Memory B cell (primary cell): ENCODE results near the gene SCCPDH.

ENCODE experiments used
- ATAC-seq: fragments of 150-1000 bp; cut with Tn5 transposase; 2 replicates; pipeline ENCODE4 v1.10.0; 2021; ENCODE audit warnings: low read depth, mild to moderate bottlenecking, moderate library complexity
- DNase-seq, 2 donors: peaks; one replicate each; pipeline ENCODE4 v3.0.0; 2022; ENCODE audit warnings: low spot score in 2 of 2
- H3K27ac Mint-ChIP-seq: one replicate; pipeline ENCODE4 v1.8.0; 2022; ENCODE audit warnings: mild to moderate bottlenecking, moderate library complexity, mixed read lengths
- H3K27me3 Mint-ChIP-seq: one replicate; pipeline ENCODE4 v1.8.0; 2022; ENCODE audit warnings: mixed read lengths
- H3K36me3 Mint-ChIP-seq: one replicate; pipeline ENCODE4 v1.8.0; 2022; ENCODE audit warnings: mild to moderate bottlenecking, mixed read lengths
- H3K4me1 Mint-ChIP-seq: one replicate; pipeline ENCODE4 v1.8.0; 2022; ENCODE audit warnings: mixed read lengths
- H3K4me3 Mint-ChIP-seq: one replicate; pipeline ENCODE4 v1.8.0; 2022; ENCODE audit warnings: mild to moderate bottlenecking, moderate library complexity, mixed read lengths
- H3K9me3 Mint-ChIP-seq: one replicate; pipeline ENCODE4 v1.8.0; 2022; ENCODE audit warnings: mixed read lengths

Gene SCCPDH

GRCh38 chr1:246748867-246749266, 24.7 kb downstream of the SCCPDH start:
- DNase-seq (no peak), ATAC-seq (no peak)
- H3K27ac Mint-ChIP-seq, result no peak overlapping the region
- H3K27me3 Mint-ChIP-seq, result no peaks in the 10 kb centered on the region
- peaks cover 9% of the 10 kb centered on the region for H3K36me3 Mint-ChIP-seq
- H3K9me3 Mint-ChIP-seq, result peaks cover 7% of the 10 kb centered on the region
- H3K4me3 Mint-ChIP-seq, result no peak overlapping the region
- peaks cover 1% of the 10 kb centered on the region for H3K4me1 Mint-ChIP-seq

DNA sequence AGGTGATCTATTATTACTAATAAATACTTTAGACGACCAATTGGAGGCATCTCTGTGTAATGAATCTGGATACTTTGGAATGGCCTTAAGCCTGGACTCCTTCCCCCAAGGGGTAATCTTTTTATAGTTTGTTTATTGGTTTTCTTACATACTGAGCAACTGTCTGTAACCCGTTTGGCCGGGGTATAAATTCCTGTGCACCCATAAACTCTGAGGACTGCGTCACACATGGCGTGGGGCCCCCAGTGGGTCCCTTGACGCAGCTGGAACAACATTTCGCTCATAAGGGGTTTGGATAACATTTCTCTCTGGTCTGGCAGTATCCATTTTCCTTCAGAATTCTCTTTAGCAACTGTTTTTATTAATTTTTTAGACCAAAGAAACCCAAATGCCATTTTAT, 26.5 kb downstream of the SCCPDH start:
- H3K36me3 Mint-ChIP-seq, result peaks cover 5% of the 10 kb centered on the region
- peaks cover 4% of the 10 kb centered on the region for H3K9me3 Mint-ChIP-seq
- no peak for DNase-seq
- H3K4me3 Mint-ChIP-seq, result no peak overlapping the region
- no peaks in the 10 kb centered on the region for H3K27me3 Mint-ChIP-seq
- H3K4me1 Mint-ChIP-seq, result peaks cover 4% of the 10 kb centered on the region
- ATAC-seq, result no peak
- no peak overlapping the region for H3K27ac Mint-ChIP-seq

- DNase-seq (peak; percentile 52 to 63), ATAC-seq (peak; percentile 86)
- H3K36me3 Mint-ChIP-seq, result peaks cover 2% of the 10 kb centered on the region
- no peak overlapping the region for H3K4me3 Mint-ChIP-seq
- no peaks in the 10 kb centered on the region for H3K27me3 Mint-ChIP-seq
- peaks cover 10% of the 10 kb centered on the region for H3K4me1 Mint-ChIP-seq
- no peaks in the 10 kb centered on the region for H3K9me3 Mint-ChIP-seq
- no peak overlapping the region for H3K27ac Mint-ChIP-seq
Measured at GRCh38 chr1:246753670-246754535, 29.7 kb downstream of the SCCPDH start.

DNA sequence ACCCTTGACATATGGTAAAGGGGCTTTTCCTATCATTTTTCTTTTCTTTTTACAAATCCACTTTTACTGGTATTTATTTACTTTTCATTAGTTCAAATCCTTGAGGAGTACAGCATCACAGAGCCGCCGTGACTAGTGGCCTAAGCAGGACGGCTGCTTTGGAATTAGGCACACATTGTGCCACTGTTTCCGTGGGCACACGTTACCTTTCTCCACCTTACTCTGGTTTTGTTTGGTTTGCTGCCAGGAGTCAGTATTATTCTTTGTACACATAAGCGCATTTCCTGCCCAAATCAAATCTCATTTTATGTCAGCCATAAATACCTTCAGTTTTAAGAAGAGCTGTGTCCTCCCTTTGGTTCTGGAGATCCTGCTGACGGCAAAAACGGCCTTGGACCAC, 31.2 kb downstream of the SCCPDH start:
- DNase-seq, result no peak
- Mint-ChIP-seq H3K36me3 (peaks cover 2% of the 10 kb centered on the region), H3K9me3 (no peaks in the 10 kb centered on the region), H3K4me3 (no peak overlapping the region), H3K27me3 (no peaks in the 10 kb centered on the region), H3K27ac (no peak overlapping the region), H3K4me1 (peaks cover 12% of the 10 kb centered on the region)
- no peak for ATAC-seq

GRCh38 chr1:246760422-246761347, 36.5 kb downstream of the SCCPDH start:
- no peak for DNase-seq
- Mint-ChIP-seq H3K9me3 (no peaks in the 10 kb centered on the region), H3K27me3 (no peaks in the 10 kb centered on the region), H3K4me1 (peaks cover 8% of the 10 kb centered on the region), H3K27ac (no peak overlapping the region), H3K4me3 (no peak overlapping the region), H3K36me3 (peaks cover 12% of the 10 kb centered on the region)
- no peak for ATAC-seq

DNA sequence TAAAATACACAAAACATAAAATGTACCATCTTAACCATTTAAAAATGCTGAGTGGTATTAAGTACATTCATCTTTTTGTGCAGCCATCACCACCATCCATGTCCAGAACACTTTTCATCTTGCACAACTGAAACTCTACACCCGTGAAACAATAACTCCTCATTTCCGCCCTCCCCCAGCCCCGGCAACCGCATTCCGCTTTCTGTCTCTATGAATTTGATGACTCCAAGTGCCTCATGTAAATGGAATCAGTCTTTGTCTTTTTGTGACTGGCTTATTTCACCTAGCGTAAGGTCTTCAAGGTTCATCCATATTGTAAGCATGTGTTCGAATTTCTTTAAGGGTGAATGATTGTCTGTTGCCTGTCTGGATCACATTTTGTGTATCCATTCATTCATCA, 37.2 kb downstream of the SCCPDH start:
- no peak overlapping the region for H3K4me3 Mint-ChIP-seq
- peaks cover 8% of the 10 kb centered on the region for H3K4me1 Mint-ChIP-seq
- peaks cover 12% of the 10 kb centered on the region for H3K36me3 Mint-ChIP-seq
- H3K27me3 Mint-ChIP-seq, result no peaks in the 10 kb centered on the region
- ATAC-seq (no peak), DNase-seq (no peak)
- H3K27ac Mint-ChIP-seq, result no peak overlapping the region
- no peaks in the 10 kb centered on the region for H3K9me3 Mint-ChIP-seq

GRCh38 chr1:246765521-246765920, 41.3 kb downstream of the SCCPDH start:
- DNase-seq (no peak), ATAC-seq (no peak)
- Mint-ChIP-seq H3K4me1 (no peaks in the 10 kb centered on the region), H3K4me3 (no peak overlapping the region), H3K27me3 (no peaks in the 10 kb centered on the region), H3K27ac (no peak overlapping the region), H3K36me3 (peaks cover 14% of the 10 kb centered on the region), H3K9me3 (no peaks in the 10 kb centered on the region)

DNA sequence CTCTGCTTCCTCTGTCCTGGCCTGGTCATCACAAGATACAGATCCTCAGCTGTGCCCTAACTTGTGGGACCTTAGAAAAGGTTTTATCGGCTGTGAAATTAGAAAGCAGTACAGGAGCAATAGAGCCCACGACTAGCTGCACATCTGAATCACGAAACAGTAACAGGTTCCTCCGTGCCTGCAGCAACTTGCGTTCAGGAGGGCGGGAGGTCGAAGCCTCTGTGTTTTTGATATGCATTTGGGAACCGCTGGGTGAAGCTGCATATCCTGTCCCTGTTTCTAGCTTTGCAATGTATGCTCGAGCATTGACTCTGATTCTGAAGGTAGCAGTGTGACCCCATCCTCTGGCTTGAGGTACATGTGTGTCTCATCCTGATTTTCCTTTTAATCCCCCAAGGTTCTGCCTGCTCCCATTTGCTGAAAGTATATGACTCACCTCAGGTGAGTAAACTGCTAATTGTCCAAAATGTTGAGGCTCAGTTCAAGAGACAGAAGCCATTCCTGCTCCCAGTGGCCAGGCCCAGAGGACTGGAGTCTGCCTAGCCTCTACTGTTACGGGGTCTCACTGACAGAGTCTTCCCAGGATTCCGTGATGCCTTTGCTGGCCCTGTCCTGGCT, 44.3 kb downstream of the SCCPDH start:
- Mint-ChIP-seq H3K27me3 (no peaks in the 10 kb centered on the region), H3K27ac (no peak overlapping the region), H3K4me1 (peaks cover 14% of the 10 kb centered on the region), H3K4me3 (no peak overlapping the region), H3K36me3 (peaks cover 12% of the 10 kb centered on the region), H3K9me3 (peaks cover 2% of the 10 kb centered on the region)
- DNase-seq, result no peak
- ATAC-seq, result no peak

DNA sequence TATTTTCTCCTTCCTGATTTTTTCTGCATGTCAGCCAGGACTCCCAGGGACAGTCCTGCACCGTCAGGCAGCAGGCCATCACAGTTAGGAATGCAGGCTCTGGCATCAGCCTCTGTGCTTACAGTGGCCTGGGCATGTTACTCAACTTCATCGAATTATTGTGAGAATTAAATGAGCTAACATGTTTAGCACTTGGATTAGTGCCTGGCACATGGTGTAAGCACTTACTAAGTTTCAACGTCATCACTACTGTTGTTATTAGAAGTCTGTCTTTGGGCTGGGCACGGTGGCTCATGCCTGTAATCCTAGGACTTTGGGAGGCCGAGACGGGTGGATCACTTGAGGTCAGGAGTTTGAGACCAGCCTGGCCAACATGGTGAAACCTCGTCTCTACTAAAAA, 45.1 kb downstream of the SCCPDH start:
- no peak overlapping the region for H3K4me3 Mint-ChIP-seq
- peaks cover 14% of the 10 kb centered on the region for H3K4me1 Mint-ChIP-seq
- no peak for DNase-seq
- H3K9me3 Mint-ChIP-seq, result peaks cover 2% of the 10 kb centered on the region
- no peak overlapping the region for H3K27ac Mint-ChIP-seq
- H3K36me3 Mint-ChIP-seq, result peaks cover 12% of the 10 kb centered on the region
- no peak for ATAC-seq
- no peaks in the 10 kb centered on the region for H3K27me3 Mint-ChIP-seq

DNA sequence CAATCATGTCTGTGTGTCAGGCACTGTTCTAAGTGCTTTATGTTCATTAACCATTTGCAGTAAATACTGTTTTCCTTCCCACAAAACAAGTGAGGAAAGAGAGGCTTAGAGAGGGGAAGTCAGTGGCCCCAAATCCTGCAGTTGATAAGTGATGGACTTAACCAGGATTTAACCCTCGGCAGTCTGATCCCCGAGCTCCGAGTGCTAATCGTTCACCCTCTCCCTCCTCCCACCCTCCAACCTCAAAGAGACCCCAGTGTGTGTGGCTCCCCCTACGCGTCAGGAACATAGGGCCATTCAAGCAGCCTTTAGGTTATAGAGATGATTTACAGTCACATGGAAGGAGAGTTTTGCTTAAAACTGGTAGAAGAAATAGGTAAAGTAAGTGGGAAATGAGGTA, 47.2 kb downstream of the SCCPDH start:
- Mint-ChIP-seq H3K27ac (no peak overlapping the region), H3K4me3 (no peak overlapping the region), H3K36me3 (peaks cover 11% of the 10 kb centered on the region), H3K27me3 (no peaks in the 10 kb centered on the region), H3K4me1 (peaks cover 14% of the 10 kb centered on the region), H3K9me3 (peaks cover 2% of the 10 kb centered on the region)
- DNase-seq (no peak), ATAC-seq (no peak)

GRCh38 chr1:246772686-246773085, 48.5 kb downstream of the SCCPDH start:
- no peak for DNase-seq
- Mint-ChIP-seq H3K27me3 (no peaks in the 10 kb centered on the region), H3K36me3 (peaks cover 12% of the 10 kb centered on the region), H3K9me3 (peaks cover 2% of the 10 kb centered on the region), H3K27ac (peak overlapping the region; percentile 39), H3K4me3 (peak overlapping the region; percentile 37), H3K4me1 (peaks cover 14% of the 10 kb centered on the region)
- ATAC-seq, result no peak

DNA sequence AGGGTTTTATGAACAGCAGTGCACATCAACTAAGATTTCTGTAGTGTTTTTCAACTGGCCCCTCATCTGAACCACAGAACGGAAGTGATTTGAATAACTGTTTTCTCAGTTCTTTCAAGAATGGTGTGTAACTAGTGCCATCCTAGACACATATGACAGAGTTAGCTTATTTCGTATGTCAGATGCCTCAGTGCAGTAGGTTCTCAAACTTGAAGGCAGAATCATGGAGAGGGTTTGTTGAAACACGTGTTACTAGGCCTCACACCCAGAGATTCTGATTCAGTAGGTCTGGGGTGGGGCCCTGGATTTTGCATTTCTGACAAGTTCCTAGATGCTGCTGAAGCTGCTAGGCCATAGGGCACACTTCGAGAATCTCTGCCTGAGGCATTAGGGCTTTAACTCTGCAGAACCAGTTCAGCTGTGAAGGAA, 49.0 kb downstream of the SCCPDH start:
- H3K27me3 Mint-ChIP-seq, result no peaks in the 10 kb centered on the region
- H3K9me3 Mint-ChIP-seq, result peaks cover 2% of the 10 kb centered on the region
- H3K4me3 Mint-ChIP-seq, result peak overlapping the region; percentile 37
- H3K27ac Mint-ChIP-seq, result peak overlapping the region; percentile 39
- peaks cover 12% of the 10 kb centered on the region for H3K36me3 Mint-ChIP-seq
- peak; percentile 97 for ATAC-seq
- DNase-seq, result no peak
- H3K4me1 Mint-ChIP-seq, result peaks cover 14% of the 10 kb centered on the region

GRCh38 chr1:246775531-246776385, 51.5 kb downstream of the SCCPDH start:
- ATAC-seq (no peak), DNase-seq (no peak)
- peaks cover 14% of the 10 kb centered on the region for H3K4me1 Mint-ChIP-seq
- H3K4me3 Mint-ChIP-seq, result no peak overlapping the region
- no peak overlapping the region for H3K27ac Mint-ChIP-seq
- peaks cover 2% of the 10 kb centered on the region for H3K9me3 Mint-ChIP-seq
- H3K36me3 Mint-ChIP-seq, result peaks cover 9% of the 10 kb centered on the region
- H3K27me3 Mint-ChIP-seq, result peaks cover 1% of the 10 kb centered on the region
